ENCODE data around the gene SNN. TPM values are rescaled to one million over a fixed set of nuclear protein-coding genes. Genes with fewer than 3 reads are reported as not detected.
A peak's percentile ranks its signal among the peaks of the same experiment; 100 is the strongest.

The SNN gene
- total RNA-seq, 1 donor from 2014 or later, result 16.7 TPM

DNA sequence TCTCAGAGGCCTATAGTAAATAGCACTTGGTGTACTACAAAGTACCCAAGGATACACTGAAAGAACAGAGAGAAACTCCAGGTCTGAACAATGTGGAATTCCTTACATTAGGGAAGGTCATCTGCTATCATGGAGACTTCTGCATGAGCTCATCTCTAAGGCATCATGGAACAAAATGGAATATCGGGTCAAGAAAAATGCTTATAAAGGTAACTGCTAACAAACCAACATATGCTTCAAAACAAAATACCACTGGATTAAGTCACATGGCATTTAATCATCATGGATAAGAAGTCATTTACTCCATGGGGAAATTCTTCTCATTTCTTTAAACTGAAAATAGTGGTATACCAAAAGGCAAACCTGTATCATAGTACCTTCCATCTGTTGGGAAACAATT lies 40.2 kb downstream of the SNN start:
- H3K36me3 ChIP-seq (ENCODE audit: insufficient read depth, low read length), result peaks cover under 1% of the 10 kb centered on the region
- no peak overlapping the region for H2AFZ ChIP-seq (ENCODE audit: low read depth, low read length)
- Mint-ChIP-seq H3K36me3 (ENCODE audit: low read depth, unreplicated experiment) (peaks cover 13% of the 10 kb centered on the region), H3K27me3 (ENCODE audit: low read depth, unreplicated experiment) (no peaks in the 10 kb centered on the region), H3K27ac (ENCODE audit: unreplicated experiment) (peak overlapping the region; percentile 5), H3K4me1 (ENCODE audit: low read depth, unreplicated experiment) (peaks cover 8% of the 10 kb centered on the region), H3K9me3 (ENCODE audit: unreplicated experiment) (no peaks in the 10 kb centered on the region), H3K4me3 (ENCODE audit: unreplicated experiment) (no peak overlapping the region)
- peak overlapping the region; percentile 20 for H3K9ac ChIP-seq (ENCODE audit: low read length)
- no peaks in the 10 kb centered on the region for H3K27me3 ChIP-seq (ENCODE audit: insufficient read depth, low read length)
- peaks cover 10% of the 10 kb centered on the region for H3K4me1 ChIP-seq (ENCODE audit: insufficient read depth, low read length)
- H3K27ac ChIP-seq (ENCODE audit: low read depth, low read length), result peak overlapping the region; percentile 43
- FAIRE-seq (no peak), DNase-seq (ENCODE audit: low read depth) (peak; percentile 45)
- no peak overlapping the region for H3K4me2 ChIP-seq (ENCODE audit: low read length)
- H3K9me3 ChIP-seq (ENCODE audit: insufficient read depth, low read depth, low read length), result no peaks in the 10 kb centered on the region
- H4K20me1 ChIP-seq (ENCODE audit: insufficient read depth, low read length), result peaks cover 55% of the 10 kb centered on the region
- no peak for TF ChIP-seq EZH2 (IDR thresholded peaks at IDR 0.05; ENCODE audit: insufficient read depth, low read length)
- TF ChIP-seq, protein P1, sequence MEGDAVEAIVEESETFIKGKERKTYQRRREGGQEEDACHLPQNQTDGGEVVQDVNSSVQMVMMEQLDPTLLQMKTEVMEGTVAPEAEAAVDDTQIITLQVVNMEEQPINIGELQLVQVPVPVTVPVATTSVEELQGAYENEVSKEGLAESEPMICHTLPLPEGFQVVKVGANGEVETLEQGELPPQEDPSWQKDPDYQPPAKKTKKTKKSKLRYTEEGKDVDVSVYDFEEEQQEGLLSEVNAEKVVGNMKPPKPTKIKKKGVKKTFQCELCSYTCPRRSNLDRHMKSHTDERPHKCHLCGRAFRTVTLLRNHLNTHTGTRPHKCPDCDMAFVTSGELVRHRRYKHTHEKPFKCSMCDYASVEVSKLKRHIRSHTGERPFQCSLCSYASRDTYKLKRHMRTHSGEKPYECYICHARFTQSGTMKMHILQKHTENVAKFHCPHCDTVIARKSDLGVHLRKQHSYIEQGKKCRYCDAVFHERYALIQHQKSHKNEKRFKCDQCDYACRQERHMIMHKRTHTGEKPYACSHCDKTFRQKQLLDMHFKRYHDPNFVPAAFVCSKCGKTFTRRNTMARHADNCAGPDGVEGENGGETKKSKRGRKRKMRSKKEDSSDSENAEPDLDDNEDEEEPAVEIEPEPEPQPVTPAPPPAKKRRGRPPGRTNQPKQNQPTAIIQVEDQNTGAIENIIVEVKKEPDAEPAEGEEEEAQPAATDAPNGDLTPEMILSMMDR (IDR thresholded peaks at IDR 0.05; ENCODE audit: insufficient read depth, low read depth, low read length), result no peak
- H3K79me2 ChIP-seq (ENCODE audit: insufficient read depth, low read length), result no peaks in the 10 kb centered on the region
- H3K4me3 ChIP-seq (ENCODE audit: insufficient read depth, low read depth, low read length), result no peak overlapping the region

DNA sequence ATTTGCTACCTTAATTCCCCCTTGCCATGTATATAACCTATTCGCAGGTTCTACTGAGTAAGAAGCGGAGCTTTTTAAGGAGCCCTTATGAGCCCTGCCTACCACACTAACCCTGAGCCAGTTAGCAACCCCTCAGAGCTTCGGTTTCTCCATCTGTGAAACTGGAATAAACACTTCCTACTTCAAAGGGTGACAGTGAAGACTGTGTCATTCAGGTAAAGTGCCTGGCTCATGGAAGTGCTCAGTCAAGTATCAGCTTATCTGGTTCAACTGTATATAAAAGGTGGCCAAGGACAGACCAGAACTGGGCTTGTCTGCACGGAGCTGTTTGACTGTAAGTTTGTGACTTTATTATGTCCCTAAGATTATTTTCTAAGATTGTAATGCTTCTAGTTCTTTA lies 43.4 kb downstream of the SNN start:
- Mint-ChIP-seq H3K36me3 (ENCODE audit: low read depth, unreplicated experiment) (peaks cover 14% of the 10 kb centered on the region), H3K4me1 (ENCODE audit: low read depth, unreplicated experiment) (peaks cover 10% of the 10 kb centered on the region), H3K27ac (ENCODE audit: unreplicated experiment) (no peak overlapping the region), H3K27me3 (ENCODE audit: low read depth, unreplicated experiment) (no peaks in the 10 kb centered on the region), H3K4me3 (ENCODE audit: unreplicated experiment) (no peak overlapping the region), H3K9me3 (ENCODE audit: unreplicated experiment) (no peaks in the 10 kb centered on the region)
- Histone ChIP-seq H3K4me2 (ENCODE audit: low read length) (no peak overlapping the region), H3K79me2 (ENCODE audit: insufficient read depth, low read length) (no peaks in the 10 kb centered on the region), H2AFZ (ENCODE audit: low read depth, low read length) (no peak overlapping the region), H3K4me1 (ENCODE audit: insufficient read depth, low read length) (peaks cover 10% of the 10 kb centered on the region), H4K20me1 (ENCODE audit: insufficient read depth, low read length) (peaks cover 48% of the 10 kb centered on the region), H3K36me3 (ENCODE audit: insufficient read depth, low read length) (peaks cover 3% of the 10 kb centered on the region), H3K4me3 (ENCODE audit: insufficient read depth, low read depth, low read length) (no peak overlapping the region), H3K27me3 (ENCODE audit: insufficient read depth, low read length) (no peaks in the 10 kb centered on the region), H3K27ac (ENCODE audit: low read depth, low read length) (no peak overlapping the region), H3K9ac (ENCODE audit: low read length) (no peak overlapping the region), H3K9me3 (ENCODE audit: insufficient read depth, low read depth, low read length) (no peaks in the 10 kb centered on the region)
- TF ChIP-seq EZH2 (IDR thresholded peaks at IDR 0.05; ENCODE audit: insufficient read depth, low read length), result no peak
- TF ChIP-seq, protein P1 (IDR thresholded peaks at IDR 0.05; ENCODE audit: insufficient read depth, low read depth, low read length), result no peak
- DNase-seq (ENCODE audit: low read depth) (no peak), FAIRE-seq (no peak)

DNA sequence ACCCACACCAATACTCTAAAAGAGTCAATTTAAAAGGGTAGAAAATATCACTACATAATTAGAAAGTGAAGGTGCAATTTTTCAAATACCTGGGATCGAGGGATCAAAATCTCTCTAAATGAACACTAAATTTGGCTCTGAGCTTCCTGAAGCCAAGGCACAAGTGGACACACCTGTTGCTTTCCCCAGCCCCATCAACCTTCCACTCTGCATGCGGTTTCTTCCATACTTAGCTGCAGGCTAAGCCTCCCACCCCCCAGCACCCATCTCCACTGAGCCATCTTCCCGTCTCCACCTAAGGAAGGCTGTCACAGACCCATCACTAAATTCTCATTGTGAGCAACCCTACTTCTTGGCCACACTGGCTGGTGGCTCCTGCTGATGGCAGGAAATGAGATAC lies 43.9 kb downstream of the SNN start:
- Histone ChIP-seq H3K4me2 (ENCODE audit: low read length) (no peak overlapping the region), H2AFZ (ENCODE audit: low read depth, low read length) (no peak overlapping the region), H3K27ac (ENCODE audit: low read depth, low read length) (no peak overlapping the region), H3K27me3 (ENCODE audit: insufficient read depth, low read length) (no peaks in the 10 kb centered on the region), H3K9me3 (ENCODE audit: insufficient read depth, low read depth, low read length) (no peaks in the 10 kb centered on the region), H3K36me3 (ENCODE audit: insufficient read depth, low read length) (peaks cover 3% of the 10 kb centered on the region), H3K79me2 (ENCODE audit: insufficient read depth, low read length) (no peaks in the 10 kb centered on the region), H3K4me1 (ENCODE audit: insufficient read depth, low read length) (peaks cover 10% of the 10 kb centered on the region), H4K20me1 (ENCODE audit: insufficient read depth, low read length) (peaks cover 46% of the 10 kb centered on the region), H3K4me3 (ENCODE audit: insufficient read depth, low read depth, low read length) (no peak overlapping the region), H3K9ac (ENCODE audit: low read length) (no peak overlapping the region)
- Mint-ChIP-seq H3K36me3 (ENCODE audit: low read depth, unreplicated experiment) (peaks cover 14% of the 10 kb centered on the region), H3K9me3 (ENCODE audit: unreplicated experiment) (no peaks in the 10 kb centered on the region), H3K27me3 (ENCODE audit: low read depth, unreplicated experiment) (no peaks in the 10 kb centered on the region), H3K4me3 (ENCODE audit: unreplicated experiment) (no peak overlapping the region), H3K4me1 (ENCODE audit: low read depth, unreplicated experiment) (peaks cover 10% of the 10 kb centered on the region), H3K27ac (ENCODE audit: unreplicated experiment) (no peak overlapping the region)
- TF ChIP-seq, protein P1 (IDR thresholded peaks at IDR 0.05; ENCODE audit: insufficient read depth, low read depth, low read length), result no peak
- TF ChIP-seq EZH2 (IDR thresholded peaks at IDR 0.05; ENCODE audit: insufficient read depth, low read length), result no peak
- DNase-seq (ENCODE audit: low read depth) (no peak), FAIRE-seq (no peak)
